ENCODE results near the gene LMO1.

- no peak for TF ChIP-seq POLR2A (IDR thresholded peaks at IDR 0.05)
- no peak for TF ChIP-seq CTCF (IDR thresholded peaks at IDR 0.05)
- TF ChIP-seq POLR2AphosphoS5 (IDR thresholded peaks at IDR 0.05), result no peak
These were observed 2.9 kb upstream of the LMO1 start for GRCh38 chr11:8266246-8267241.

Measured in prostate gland (tissue), 2 donors.